HepG2 (cell line): ENCODE measurements around the gene ANG. TPM values are rescaled to one million over a fixed set of nuclear protein-coding genes. Genes with fewer than 3 reads are reported as not detected.

ENCODE experiments used
- CEBPZ ChIP-seq: IDR thresholded peaks from 2 replicates; pipeline ENCODE4 v1.6.1; 2012; ENCODE audit warnings: low read length, improper control_type of control experiment
- GTF3A ChIP-seq: sonication (generic); formaldehyde crosslinking; conservative IDR thresholded peaks from 2 replicates; pipeline ENCODE4 v1.4.0; 2020; ENCODE audit warnings: mild to moderate bottlenecking, missing genetic modification reagents
- IKZF1 ChIP-seq: fragments of 450-650 bp; IDR thresholded peaks from 2 replicates; pipeline ENCODE4 v1.7.1; 2016
- MAFF ChIP-seq: IDR thresholded peaks from 2 replicates; pipeline ENCODE4 v1.6.1; 2011; ENCODE audit warnings: low read depth, low read length, improper control_type of control experiment
- MAFK ChIP-seq, 2 experiments: IDR thresholded peaks in 1 of 2; conservative IDR thresholded peaks in 1 of 2; 2 replicates each; pipeline ENCODE4 v1.6.1; 2011; ENCODE audit warnings: improper control_type of control experiment in 2 of 2, low read length in 2 of 2
- MIER3 ChIP-seq: IDR thresholded peaks from 2 replicates; pipeline ENCODE4 v1.6.1; 2016; ENCODE audit warnings: missing compliant biosample characterization, borderline replicate concordance
- MTF2 ChIP-seq: sonication (generic); formaldehyde crosslinking; IDR thresholded peaks from 2 replicates; pipeline ENCODE4 v1.5.0; 2020; ENCODE audit warnings: missing genetic modification reagents, borderline replicate concordance
- NCOA1 ChIP-seq: sonication (generic); formaldehyde crosslinking; IDR thresholded peaks from 2 replicates; pipeline ENCODE4 v1.9.0; 2021; ENCODE audit warnings: missing genetic modification reagents
- NFKBIZ ChIP-seq: IDR thresholded peaks from 2 replicates; pipeline ENCODE4 v1.6.1; 2018; ENCODE audit warnings: missing genetic modification reagents, missing compliant biosample characterization
- SMYD3 ChIP-seq: sonication (generic); formaldehyde crosslinking; IDR thresholded peaks from 2 replicates; pipeline ENCODE4 v1.8.1; 2023; ENCODE audit warnings: mild to moderate bottlenecking, missing genetic modification reagents
- ZFP37 ChIP-seq: sonication (generic); formaldehyde crosslinking; IDR thresholded peaks from 2 replicates; pipeline ENCODE4 v1.4.0; 2020; ENCODE audit warnings: missing genetic modification reagents, borderline replicate concordance
- ZNF207 ChIP-seq: fragments of 450-650 bp; IDR thresholded peaks from 2 replicates; pipeline ENCODE4 v1.6.1; 2016; ENCODE audit warnings: antibody characterized with exemption, borderline replicate concordance
- ZNF558 ChIP-seq: sonication (generic); formaldehyde crosslinking; IDR thresholded peaks from 2 replicates; pipeline ENCODE4 v1.9.0; 2022; ENCODE audit warnings: mild to moderate bottlenecking, missing genetic modification reagents, borderline replicate concordance
- polyA plus RNA-seq, 8 experiments: library from polyadenylated mRNA; depleted of rRNA in 3 of 8; stranded (reverse) in 7 of 8; unstranded in 1 of 8; fragments of >200 nt; fragmentation: Illumina TruSeq in 4 of 8; extraction: Trizol in 4 of 8; gene quantifications; 2 replicates each; pipeline versions ENCODE4 v1.2.1 to v1.2.3, GENCODE V29; 2011 to 2016; ENCODE audit warnings: low read depth in 4 of 8, missing spikeins in 1 of 8, mixed read lengths in 1 of 8; ENCODE audit not compliant: insufficient read depth in 1 of 8
- total RNA-seq, 5 experiments: library from RNA; depleted of rRNA; stranded (reverse); fragments of >200 nt; fragmentation: Illumina TruSeq; extraction: Trizol; gene quantifications; 2 replicates each; pipeline ENCODE4 v1.2.3, GENCODE V29; 2016; ENCODE audit warnings: low read depth in 1 of 5
- TF ChIP-seq, protein P1 (sequence below): sonication (generic); formaldehyde crosslinking; IDR thresholded peaks from 2 replicates; pipeline ENCODE4 v1.4.0; 2020; ENCODE audit warnings: mild to moderate bottlenecking, missing genetic modification reagents
- TF ChIP-seq, protein P2 (sequence below): sonication (generic); formaldehyde crosslinking; IDR thresholded peaks from 2 replicates; pipeline ENCODE4 v1.4.0; 2020; ENCODE audit warnings: missing genetic modification reagents
- TF ChIP-seq, protein P3 (sequence below): IDR thresholded peaks from 2 replicates; pipeline ENCODE4 v1.6.1; 2016; ENCODE audit warnings: missing genetic modification reagents, missing compliant biosample characterization

ANG gene
- total and polyA plus RNA-seq, 2 of the 13 experiments (the other 11 are each of a cell fraction or from before 2014, with no cell fraction given) = 83.6 to 401 TPM

GRCh38 chr14:20690848-20691640, 2.5 kb downstream of the ANG start (continued):
- TF ChIP-seq SMYD3 (no peak), ZNF207 (no peak), MTF2 (CRISPR knock-in tag) (no peak), NCOA1 (CRISPR knock-in tag) (no peak), MAFF (no peak), MAFK (conservative IDR thresholded peaks at IDR 0.05 in 1 of 2, IDR thresholded peaks at IDR 0.05 in 1 of 2; ENCODE audit: low read length in 2 of 2) (no peak), ZNF558 (CRISPR knock-in tag) (no peak), GTF3A (CRISPR knock-in tag) (no peak), NFKBIZ (CRISPR knock-in tag) (no peak), IKZF1 (no peak), CEBPZ (no peak), MIER3 (CRISPR knock-in tag) (peak; percentile 68; the same call in 1 of the 2 replicates), ZFP37 (CRISPR knock-in tag) (no peak)
- TF ChIP-seq, protein P1, sequence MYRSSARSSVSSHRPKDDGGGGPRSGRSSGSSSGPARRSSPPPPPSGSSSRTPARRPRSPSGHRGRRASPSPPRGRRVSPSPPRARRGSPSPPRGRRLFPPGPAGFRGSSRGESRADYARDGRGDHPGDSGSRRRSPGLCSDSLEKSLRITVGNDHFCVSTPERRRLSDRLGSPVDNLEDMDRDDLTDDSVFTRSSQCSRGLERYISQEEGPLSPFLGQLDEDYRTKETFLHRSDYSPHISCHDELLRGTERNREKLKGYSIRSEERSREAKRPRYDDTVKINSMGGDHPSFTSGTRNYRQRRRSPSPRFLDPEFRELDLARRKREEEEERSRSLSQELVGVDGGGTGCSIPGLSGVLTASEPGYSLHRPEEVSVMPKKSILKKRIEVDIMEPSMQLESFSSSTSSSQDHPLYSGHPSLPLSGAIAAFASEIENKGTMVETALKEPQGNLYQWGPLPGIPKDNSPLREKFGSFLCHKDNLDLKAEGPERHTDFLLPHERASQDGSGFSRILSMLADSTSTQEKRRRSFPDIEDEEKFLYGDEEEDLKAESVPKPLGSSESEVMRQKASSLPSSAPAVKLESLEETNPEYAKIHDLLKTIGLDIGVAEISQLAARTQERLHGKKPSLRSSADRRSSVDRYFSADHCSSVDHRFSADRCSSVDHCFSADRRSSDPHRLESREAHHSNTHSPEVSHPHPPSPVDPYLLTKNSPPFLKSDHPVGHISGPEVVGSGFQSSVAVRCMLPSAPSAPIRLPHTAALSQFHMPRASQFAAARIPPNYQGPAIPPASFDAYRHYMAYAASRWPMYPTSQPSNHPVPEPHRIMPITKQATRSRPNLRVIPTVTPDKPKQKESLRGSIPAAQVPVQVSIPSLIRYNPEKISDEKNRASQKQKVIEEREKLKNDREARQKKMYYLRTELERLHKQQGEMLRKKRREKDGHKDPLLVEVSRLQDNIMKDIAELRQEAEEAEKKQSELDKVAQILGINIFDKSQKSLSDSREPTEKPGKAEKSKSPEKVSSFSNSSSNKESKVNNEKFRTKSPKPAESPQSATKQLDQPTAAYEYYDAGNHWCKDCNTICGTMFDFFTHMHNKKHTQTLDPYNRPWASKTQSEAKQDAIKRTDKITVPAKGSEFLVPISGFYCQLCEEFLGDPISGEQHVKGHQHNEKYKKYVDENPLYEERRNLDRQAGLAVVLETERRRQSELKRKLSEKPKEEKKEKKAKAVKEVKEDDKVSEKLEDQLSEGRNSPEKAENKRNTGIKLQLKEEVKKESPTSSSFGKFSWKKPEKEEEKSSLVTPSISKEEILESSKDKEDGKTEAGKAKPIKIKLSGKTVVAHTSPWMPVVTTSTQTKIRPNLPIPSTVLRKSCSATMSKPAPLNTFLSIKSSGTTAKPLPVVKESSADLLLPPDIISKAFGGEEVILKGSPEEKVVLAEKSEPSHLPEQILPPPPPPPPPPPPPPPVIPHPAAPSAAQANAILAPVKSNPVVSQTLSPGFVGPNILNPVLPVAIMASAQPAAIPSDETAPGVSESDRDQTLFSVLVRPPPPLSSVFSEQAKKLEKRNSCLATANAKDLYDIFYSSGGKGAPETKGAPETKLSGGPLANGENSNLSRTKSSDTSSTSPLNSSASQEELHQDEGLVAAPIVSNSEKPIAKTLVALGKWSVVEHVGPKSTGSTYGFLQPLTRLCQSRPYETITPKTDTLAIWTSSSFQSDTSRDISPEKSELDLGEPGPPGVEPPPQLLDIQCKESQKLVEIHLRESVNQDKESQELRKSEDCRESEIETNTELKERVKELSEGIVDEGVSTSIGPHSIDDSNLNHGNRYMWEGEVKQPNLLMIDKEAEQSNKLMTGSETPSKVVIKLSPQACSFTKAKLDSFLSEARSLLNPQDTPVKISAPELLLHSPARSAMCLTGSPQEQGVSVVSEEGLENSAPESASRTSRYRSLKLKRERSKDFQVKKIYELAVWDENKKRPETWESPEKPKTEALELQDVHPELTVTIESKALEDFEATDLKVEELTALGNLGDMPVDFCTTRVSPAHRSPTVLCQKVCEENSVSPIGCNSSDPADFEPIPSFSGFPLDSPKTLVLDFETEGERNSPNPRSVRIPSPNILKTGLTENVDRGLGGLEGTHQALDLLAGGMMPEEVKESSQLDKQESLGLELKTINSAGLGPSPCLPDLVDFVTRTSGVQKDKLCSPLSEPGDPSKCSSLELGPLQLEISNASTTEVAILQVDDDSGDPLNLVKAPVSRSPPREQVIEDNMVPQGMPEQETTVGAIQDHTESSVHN (CRISPR knock-in tag) = no peak
- TF ChIP-seq, protein P2, sequence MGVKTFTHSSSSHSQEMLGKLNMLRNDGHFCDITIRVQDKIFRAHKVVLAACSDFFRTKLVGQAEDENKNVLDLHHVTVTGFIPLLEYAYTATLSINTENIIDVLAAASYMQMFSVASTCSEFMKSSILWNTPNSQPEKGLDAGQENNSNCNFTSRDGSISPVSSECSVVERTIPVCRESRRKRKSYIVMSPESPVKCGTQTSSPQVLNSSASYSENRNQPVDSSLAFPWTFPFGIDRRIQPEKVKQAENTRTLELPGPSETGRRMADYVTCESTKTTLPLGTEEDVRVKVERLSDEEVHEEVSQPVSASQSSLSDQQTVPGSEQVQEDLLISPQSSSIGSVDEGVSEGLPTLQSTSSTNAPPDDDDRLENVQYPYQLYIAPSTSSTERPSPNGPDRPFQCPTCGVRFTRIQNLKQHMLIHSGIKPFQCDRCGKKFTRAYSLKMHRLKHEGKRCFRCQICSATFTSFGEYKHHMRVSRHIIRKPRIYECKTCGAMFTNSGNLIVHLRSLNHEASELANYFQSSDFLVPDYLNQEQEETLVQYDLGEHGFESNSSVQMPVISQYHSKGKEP = no peak
- TF ChIP-seq, protein P3, sequence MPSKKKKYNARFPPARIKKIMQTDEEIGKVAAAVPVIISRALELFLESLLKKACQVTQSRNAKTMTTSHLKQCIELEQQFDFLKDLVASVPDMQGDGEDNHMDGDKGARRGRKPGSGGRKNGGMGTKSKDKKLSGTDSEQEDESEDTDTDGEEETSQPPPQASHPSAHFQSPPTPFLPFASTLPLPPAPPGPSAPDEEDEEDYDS (CRISPR knock-in tag) = peak; percentile 48; the same call in 1 of the 2 replicates
